Endothelial cell (in vitro differentiated cells): ENCODE measurements around the gene INSRR. TPM values are rescaled to one million over a fixed set of nuclear protein-coding genes. Genes with fewer than 3 reads are reported as not detected.

Experiments
- DNase-seq: peaks from one replicate; pipeline ENCODE4 v3.0.0; 2021; ENCODE audit warnings: low spot score
- H3K27ac Mint-ChIP-seq: one replicate; pipeline ENCODE4 v1.8.0; 2021; ENCODE audit warnings: mixed read lengths, inconsistent platforms; ENCODE audit not compliant: unreplicated experiment
- H3K27me3 Mint-ChIP-seq: one replicate; pipeline ENCODE4 v1.8.0; 2021; ENCODE audit warnings: mild to moderate bottlenecking, moderate library complexity, mixed read lengths, inconsistent platforms; ENCODE audit not compliant: unreplicated experiment
- H3K36me3 Mint-ChIP-seq: one replicate; pipeline ENCODE4 v1.8.0; 2021; ENCODE audit warnings: mild to moderate bottlenecking, low read depth, mixed read lengths, inconsistent platforms; ENCODE audit not compliant: unreplicated experiment
- H3K4me1 Mint-ChIP-seq: one replicate; pipeline ENCODE4 v1.8.0; 2021; ENCODE audit warnings: mild to moderate bottlenecking, mixed read lengths, inconsistent platforms; ENCODE audit not compliant: unreplicated experiment
- H3K4me3 Mint-ChIP-seq: one replicate; pipeline ENCODE4 v1.8.0; 2021; ENCODE audit warnings: mild to moderate bottlenecking, mixed read lengths, inconsistent platforms; ENCODE audit not compliant: unreplicated experiment
- H3K9me3 Mint-ChIP-seq: one replicate; pipeline ENCODE4 v1.8.0; 2021; ENCODE audit warnings: mixed read lengths, inconsistent platforms; ENCODE audit not compliant: unreplicated experiment
- CTCF ChIP-seq: fragments of 200-600 bp; sonication (generic); IDR thresholded peaks from one replicate; pipeline ENCODE4 v1.5.0; 2021; ENCODE audit warnings: antibody characterized with exemption; ENCODE audit not compliant: unreplicated experiment
- total RNA-seq: library from RNA; stranded (reverse); fragmentation: NEBNext Ultra II Directional; extraction: Animal tissue kit (Norgen Biotek cat#: 25700); gene quantifications from one replicate; pipeline ENCODE4 v1.2.1, GENCODE V29; 2021; ENCODE audit not compliant: unreplicated experiment

Gene INSRR
- total RNA-seq, 1 donor from 2014 or later = not detected

- Mint-ChIP-seq H3K36me3 (peaks cover 21% of the 10 kb centered on the region), H3K9me3 (no peaks in the 10 kb centered on the region), H3K27ac (peak overlapping the region; percentile 41), H3K4me3 (peak overlapping the region; percentile 56), H3K27me3 (peaks cover 22% of the 10 kb centered on the region), H3K4me1 (peaks cover 73% of the 10 kb centered on the region)
- TF ChIP-seq CTCF = no peak
- DNase-seq = no peak
Observed at GRCh38 chr1:156900896-156901589, 42.1 kb upstream of the INSRR start.

DNA sequence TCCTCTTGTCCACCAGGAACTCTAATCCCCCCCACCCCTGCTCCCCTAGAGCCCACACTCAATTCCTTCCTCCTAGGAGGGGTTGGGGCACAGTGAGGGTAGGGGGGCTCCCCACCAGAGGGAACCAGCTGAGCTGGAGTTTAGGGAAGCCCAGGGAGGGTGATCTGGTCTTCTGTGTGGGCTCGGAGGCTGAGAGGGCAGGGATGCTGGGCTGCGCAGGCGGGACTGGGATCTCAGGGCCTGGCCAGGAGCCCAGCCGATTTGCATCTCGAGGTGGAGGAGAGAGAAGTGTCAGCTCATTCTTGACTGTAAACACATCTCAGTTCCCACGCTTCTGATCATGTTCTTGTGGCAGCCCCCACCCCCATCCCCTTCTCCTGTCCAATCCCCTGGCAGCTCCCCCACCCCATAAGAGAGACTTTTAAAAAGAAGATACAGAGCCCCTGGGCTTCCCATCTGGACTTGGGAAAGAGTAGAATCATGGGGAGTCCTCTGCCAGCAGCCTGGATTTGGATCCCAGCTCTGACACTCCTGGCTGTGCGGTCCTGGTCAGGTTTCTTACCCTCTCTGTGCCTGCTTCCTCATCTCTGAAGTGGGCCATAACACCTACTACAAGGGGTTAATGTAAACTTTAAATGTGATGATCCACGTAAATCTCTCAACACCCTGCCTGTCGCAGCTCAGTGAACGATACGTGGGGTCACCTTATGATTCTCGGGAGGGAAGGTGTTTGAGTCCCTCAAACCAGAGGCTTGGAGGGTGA, 41.2 kb upstream of the INSRR start:
- DNase-seq = no peak
- peaks cover 75% of the 10 kb centered on the region for H3K4me1 Mint-ChIP-seq
- peaks cover 18% of the 10 kb centered on the region for H3K27me3 Mint-ChIP-seq
- no peak for TF ChIP-seq CTCF
- peaks cover 17% of the 10 kb centered on the region for H3K36me3 Mint-ChIP-seq
- no peaks in the 10 kb centered on the region for H3K9me3 Mint-ChIP-seq
- H3K27ac Mint-ChIP-seq = no peak overlapping the region
- H3K4me3 Mint-ChIP-seq = no peak overlapping the region

- H3K27me3 Mint-ChIP-seq = peaks cover 22% of the 10 kb centered on the region
- H3K4me3 Mint-ChIP-seq = peak overlapping the region; percentile 14
- peaks cover 81% of the 10 kb centered on the region for H3K4me1 Mint-ChIP-seq
- no peak for TF ChIP-seq CTCF
- no peak for DNase-seq
- peak overlapping the region; percentile 93 for H3K27ac Mint-ChIP-seq
- no peaks in the 10 kb centered on the region for H3K9me3 Mint-ChIP-seq
- peaks cover 13% of the 10 kb centered on the region for H3K36me3 Mint-ChIP-seq
Observed at GRCh38 chr1:156898971-156899664, 40.2 kb upstream of the INSRR start.

- Mint-ChIP-seq H3K27ac (peak overlapping the region; percentile 97), H3K4me3 (peak overlapping the region; percentile 75), H3K36me3 (peaks cover 5% of the 10 kb centered on the region), H3K9me3 (no peaks in the 10 kb centered on the region), H3K4me1 (peaks cover 75% of the 10 kb centered on the region), H3K27me3 (peaks cover 22% of the 10 kb centered on the region)
- TF ChIP-seq CTCF = no peak
- peak; percentile 72 for DNase-seq
Observed at GRCh38 chr1:156898161-156898566, 39.2 kb upstream of the INSRR start.
